ENCODE measurements around the gene ZNF738.

DNA sequence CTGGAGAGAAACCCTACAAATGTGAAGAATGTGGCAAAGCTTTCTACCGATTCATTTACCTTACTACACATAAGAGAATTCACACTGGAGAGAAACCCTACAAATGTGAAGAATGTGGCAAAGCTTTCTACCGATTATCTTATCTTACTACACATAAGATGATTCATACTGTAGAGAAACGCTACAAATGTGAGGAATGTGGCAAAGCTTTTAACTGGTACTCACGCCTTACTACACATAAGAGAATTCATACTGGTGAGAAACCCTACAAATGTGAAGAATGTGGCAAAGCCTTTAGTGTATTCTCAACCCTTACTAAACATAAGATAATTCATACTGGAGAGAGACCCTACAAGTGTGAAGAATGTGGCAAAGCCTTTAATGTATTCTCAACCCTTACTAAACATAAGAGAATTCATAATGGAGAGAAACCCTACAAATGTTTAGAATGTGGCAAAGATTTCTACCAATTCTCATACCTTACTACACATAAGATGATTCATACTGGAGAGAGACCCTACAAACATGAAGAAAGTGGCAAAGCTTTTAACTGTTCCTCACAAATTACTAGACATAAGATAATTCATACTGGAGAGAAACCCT is 25.3 kb downstream of the ZNF738 start:
- TF ChIP-seq, protein P1, sequence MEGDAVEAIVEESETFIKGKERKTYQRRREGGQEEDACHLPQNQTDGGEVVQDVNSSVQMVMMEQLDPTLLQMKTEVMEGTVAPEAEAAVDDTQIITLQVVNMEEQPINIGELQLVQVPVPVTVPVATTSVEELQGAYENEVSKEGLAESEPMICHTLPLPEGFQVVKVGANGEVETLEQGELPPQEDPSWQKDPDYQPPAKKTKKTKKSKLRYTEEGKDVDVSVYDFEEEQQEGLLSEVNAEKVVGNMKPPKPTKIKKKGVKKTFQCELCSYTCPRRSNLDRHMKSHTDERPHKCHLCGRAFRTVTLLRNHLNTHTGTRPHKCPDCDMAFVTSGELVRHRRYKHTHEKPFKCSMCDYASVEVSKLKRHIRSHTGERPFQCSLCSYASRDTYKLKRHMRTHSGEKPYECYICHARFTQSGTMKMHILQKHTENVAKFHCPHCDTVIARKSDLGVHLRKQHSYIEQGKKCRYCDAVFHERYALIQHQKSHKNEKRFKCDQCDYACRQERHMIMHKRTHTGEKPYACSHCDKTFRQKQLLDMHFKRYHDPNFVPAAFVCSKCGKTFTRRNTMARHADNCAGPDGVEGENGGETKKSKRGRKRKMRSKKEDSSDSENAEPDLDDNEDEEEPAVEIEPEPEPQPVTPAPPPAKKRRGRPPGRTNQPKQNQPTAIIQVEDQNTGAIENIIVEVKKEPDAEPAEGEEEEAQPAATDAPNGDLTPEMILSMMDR (IDR thresholded peaks at IDR 0.05 in 2 of 3, conservative IDR thresholded peaks at IDR 0.05 in 1 of 3; ENCODE audit: control insufficient read depth in 2 of 3, extremely low read depth in 1 of 3, insufficient read depth in 1 of 3, low read depth in 3 of 3, low read length in 3 of 3), result no peak
- TF ChIP-seq POLR2AphosphoS5 (IDR thresholded peaks at IDR 0.05; ENCODE audit: low read length) (no peak), ZNF217 (IDR thresholded peaks at IDR 0.05) (no peak), EZH2 (IDR thresholded peaks at IDR 0.05; ENCODE audit: borderline replicate concordance, control insufficient read depth, low read depth, low read length) (no peak), CHD2 (IDR thresholded peaks at IDR 0.05; ENCODE audit: borderline replicate concordance, low read depth, low read length) (no peak), ATF7 (IDR thresholded peaks at IDR 0.05; ENCODE audit: low read depth) (no peak), YY1 (IDR thresholded peaks at IDR 0.05; ENCODE audit: low read depth, low read length) (no peak), CHD4 (IDR thresholded peaks at IDR 0.05) (no peak), POLR2A (IDR thresholded peaks at IDR 0.05; ENCODE audit: low read depth, low read length) (no peak), FOXM1 (IDR thresholded peaks at IDR 0.05; ENCODE audit: low read depth, low read length) (no peak), NRF1 (conservative IDR thresholded peaks at IDR 0.05; ENCODE audit: low read depth, low read length) (no peak)
- TF ChIP-seq, protein P2, sequence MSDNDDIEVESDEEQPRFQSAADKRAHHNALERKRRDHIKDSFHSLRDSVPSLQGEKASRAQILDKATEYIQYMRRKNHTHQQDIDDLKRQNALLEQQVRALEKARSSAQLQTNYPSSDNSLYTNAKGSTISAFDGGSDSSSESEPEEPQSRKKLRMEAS (IDR thresholded peaks at IDR 0.05; ENCODE audit: low read depth, low read length), result no peak
- TF ChIP-seq, protein P3, sequence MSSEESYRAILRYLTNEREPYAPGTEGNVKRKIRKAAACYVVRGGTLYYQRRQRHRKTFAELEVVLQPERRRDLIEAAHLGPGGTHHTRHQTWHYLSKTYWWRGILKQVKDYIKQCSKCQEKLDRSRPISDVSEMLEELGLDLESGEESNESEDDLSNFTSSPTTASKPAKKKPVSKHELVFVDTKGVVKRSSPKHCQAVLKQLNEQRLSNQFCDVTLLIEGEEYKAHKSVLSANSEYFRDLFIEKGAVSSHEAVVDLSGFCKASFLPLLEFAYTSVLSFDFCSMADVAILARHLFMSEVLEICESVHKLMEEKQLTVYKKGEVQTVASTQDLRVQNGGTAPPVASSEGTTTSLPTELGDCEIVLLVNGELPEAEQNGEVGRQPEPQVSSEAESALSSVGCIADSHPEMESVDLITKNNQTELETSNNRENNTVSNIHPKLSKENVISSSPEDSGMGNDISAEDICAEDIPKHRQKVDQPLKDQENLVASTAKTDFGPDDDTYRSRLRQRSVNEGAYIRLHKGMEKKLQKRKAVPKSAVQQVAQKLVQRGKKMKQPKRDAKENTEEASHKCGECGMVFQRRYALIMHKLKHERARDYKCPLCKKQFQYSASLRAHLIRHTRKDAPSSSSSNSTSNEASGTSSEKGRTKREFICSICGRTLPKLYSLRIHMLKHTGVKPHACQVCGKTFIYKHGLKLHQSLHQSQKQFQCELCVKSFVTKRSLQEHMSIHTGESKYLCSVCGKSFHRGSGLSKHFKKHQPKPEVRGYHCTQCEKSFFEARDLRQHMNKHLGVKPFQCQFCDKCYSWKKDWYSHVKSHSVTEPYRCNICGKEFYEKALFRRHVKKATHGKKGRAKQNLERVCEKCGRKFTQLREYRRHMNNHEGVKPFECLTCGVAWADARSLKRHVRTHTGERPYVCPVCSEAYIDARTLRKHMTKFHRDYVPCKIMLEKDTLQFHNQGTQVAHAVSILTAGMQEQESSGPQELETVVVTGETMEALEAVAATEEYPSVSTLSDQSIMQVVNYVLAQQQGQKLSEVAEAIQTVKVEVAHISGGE (CRISPR knock-in tag; IDR thresholded peaks at IDR 0.05), result no peak
